B cell (primary cell): Measurements from ENCODE around the gene PLPPR1. TPM values are rescaled to one million over a fixed set of nuclear protein-coding genes. Genes with fewer than 3 reads are reported as not detected.

ENCODE experiments used
- ATAC-seq: fragments of 200-7000 bp; cut with Tn5 transposase; one replicate; pipeline ENCODE4 v1.10.0; 2021; ENCODE audit warnings: low read depth, mild to moderate bottlenecking, moderate number of reproducible peaks, moderate library complexity
- CTCF ChIA-PET: fragments of 350-600 bp; sonication (Branson Sonifier 250); formaldehyde crosslinking; loops from one replicate; lab custom pipeline; 2021; ENCODE audit warnings: antibody characterized with exemption, inconsistent platforms; lab: Charles Lee
- POLR2A ChIA-PET: fragments of 350-600 bp; sonication (Branson Sonifier 250); formaldehyde crosslinking; loops from one replicate; lab custom pipeline; 2021; ENCODE audit warnings: antibody characterized with exemption; lab: Charles Lee
- DNase-seq: peaks from one replicate; pipeline ENCODE4 v3.0.0; 2013
- H2AFZ ChIP-seq: 2 replicates; pipeline ENCODE4 v1.6.1; 2012; ENCODE audit warnings: mild to moderate bottlenecking, low read depth, low read length; ENCODE audit not compliant: insufficient read depth, poor library complexity, severe bottlenecking
- H3K27ac ChIP-seq, 2 donors: 1 replicate in 1 of 2; 2 replicates in 1 of 2; pipeline ENCODE4 v1.5.1; 2012 to 2013; ENCODE audit warnings: low read length in 2 of 2, mild to moderate bottlenecking in 2 of 2, moderate library complexity in 1 of 2
- H3K27me3 ChIP-seq, 4 experiments: fragments of 200-600 bp in 1 of 4; sonication (generic) in 1 of 4; replicated peaks in 1 of 4; 1 replicate in 2 of 4; 2 replicates in 2 of 4; pipeline versions ENCODE4 v1.6.1 to v1.7.0; 2013 to 2016; ENCODE audit warnings: low read length in 3 of 4, mild to moderate bottlenecking in 2 of 4, mixed read lengths in 1 of 4, moderate library complexity in 1 of 4; ENCODE audit not compliant: insufficient read depth in 4 of 4, control insufficient read depth in 3 of 4; ENCODE audit errors: control extremely low read depth in 1 of 4
- H3K36me3 ChIP-seq, 2 experiments: replicated peaks in 1 of 2; 1 replicate in 1 of 2; 2 replicates in 1 of 2; pipeline versions ENCODE4 v1.6.1 to v1.7.1; 2013; ENCODE audit warnings: low read length in 1 of 2; ENCODE audit not compliant: insufficient read depth in 2 of 2, control insufficient read depth in 1 of 2; ENCODE audit errors: control extremely low read depth in 1 of 2, extremely low read depth in 1 of 2
- H3K4me1 ChIP-seq, 2 donors: fragments of 200-600 bp in 1 of 2; sonication (generic) in 1 of 2; 1 replicate in 1 of 2; 2 replicates in 1 of 2; pipeline versions ENCODE4 v1.5.1 to v1.6.1; 2013 to 2017; ENCODE audit warnings: low read length in 2 of 2; ENCODE audit not compliant: control insufficient read depth in 2 of 2, insufficient read depth in 2 of 2
- H3K4me2 ChIP-seq: replicated peaks from 2 replicates; pipeline ENCODE3; 2012; ENCODE audit warnings: mild to moderate bottlenecking, low read depth, low read length; ENCODE audit not compliant: poor library complexity, severe bottlenecking
- H3K4me3 ChIP-seq, 5 experiments: fragments of 200-600 bp in 1 of 5; sonication (generic) in 1 of 5; 1 replicate in 3 of 5; 2 replicates in 2 of 5; pipeline versions ENCODE4 v1.5.1 to v1.7.0; 2011 to 2016; ENCODE audit warnings: low read length in 4 of 5, mild to moderate bottlenecking in 4 of 5, low read depth in 2 of 5, control low read depth in 1 of 5, moderate library complexity in 1 of 5; ENCODE audit not compliant: insufficient read depth in 1 of 5; ENCODE audit errors: control extremely low read depth in 1 of 5, extremely low read depth in 1 of 5
- H3K79me2 ChIP-seq: fragments of 200-600 bp; sonication (generic); one replicate; pipeline ENCODE4 v1.6.0; 2016; ENCODE audit warnings: low read length; ENCODE audit not compliant: control insufficient read depth, insufficient read depth
- H3K9ac ChIP-seq: fragments of 200-600 bp; sonication (generic); 2 replicates; pipeline ENCODE4 v1.6.1; 2017; ENCODE audit warnings: mild to moderate bottlenecking, low read length, moderate library complexity
- H3K9me3 ChIP-seq, 3 donors: one replicate each; pipeline versions ENCODE4 v1.6.1 to v1.7.1; 2013; ENCODE audit warnings: low read length in 2 of 3; ENCODE audit not compliant: control insufficient read depth in 2 of 3, insufficient read depth in 1 of 3; ENCODE audit errors: control extremely low read depth in 1 of 3
- H4K20me1 ChIP-seq: 2 replicates; pipeline ENCODE4 v1.6.0; 2012; ENCODE audit warnings: mild to moderate bottlenecking, low read length; ENCODE audit not compliant: insufficient read depth, control insufficient read depth, poor library complexity, severe bottlenecking
- H3K27ac Mint-ChIP-seq: one replicate; pipeline ENCODE4 v1.8.0; 2021; ENCODE audit warnings: mixed read lengths
- H3K27me3 Mint-ChIP-seq: one replicate; pipeline ENCODE4 v1.8.0; 2021; ENCODE audit warnings: mixed read lengths
- H3K4me1 Mint-ChIP-seq: one replicate; pipeline ENCODE4 v1.8.0; 2021; ENCODE audit warnings: mixed read lengths
- H3K4me3 Mint-ChIP-seq: one replicate; pipeline ENCODE4 v1.8.0; 2021; ENCODE audit warnings: mixed read lengths
- H3K9me3 Mint-ChIP-seq: one replicate; pipeline ENCODE4 v1.8.0; 2022; ENCODE audit warnings: mixed read lengths; ENCODE audit not compliant: insufficient read depth
- CTCF ChIP-seq: fragments of 200-600 bp; IDR thresholded peaks from one replicate; pipeline ENCODE4 v1.8.0; 2022; ENCODE audit warnings: antibody characterized with exemption, mild to moderate bottlenecking
- EZH2 ChIP-seq: IDR thresholded peaks from 2 replicates; pipeline ENCODE4 v1.6.1; 2012; ENCODE audit warnings: borderline replicate concordance, low read depth, mild to moderate bottlenecking, moderate library complexity, low read length; ENCODE audit not compliant: insufficient read depth, poor library complexity, severe bottlenecking
- WGBS: methylation state at CpG from one replicate; pipeline ENCODE4 v1.1.5; 2013; ENCODE audit warnings: missing lambda C conversion rate; ENCODE audit not compliant: insufficient coverage; 5-methylcytosine and 5-hydroxymethylcytosine counted together
- intact Hi-C: fragments of 100-400 bp; cut with micrococcal nuclease; formaldehyde crosslinking; loops from one replicate; pipeline ENCODE4 v1.10.0; 2022
- polyA plus RNA-seq: library from polyadenylated mRNA; depleted of rRNA; stranded (reverse); fragments of >200 nt; gene quantifications from 2 replicates; pipeline ENCODE4 v1.2.3, GENCODE V29; 2012
- total RNA-seq, 2 donors: library from RNA; stranded (reverse); fragments of 120-200 nt in 1 of 2; gene quantifications; 1 replicate in 1 of 2; 2 replicates in 1 of 2; pipeline versions ENCODE4 v1.2.3 to v1.2.4, GENCODE V29; 2013 to 2022

PLPPR1 gene
- total and polyA plus RNA-seq, 2 donors (not counting 1 experiment from before 2014, with no cell fraction given): not detected

- Histone ChIP-seq H4K20me1 (no peaks in the 10 kb centered on the region), H2AFZ (no peak overlapping the region), H3K4me2 (no peak overlapping the region), H3K27me3 (no peaks in the 10 kb centered on the region), H3K36me3 (no peaks in the 10 kb centered on the region), H3K79me2 (no peaks in the 10 kb centered on the region), H3K9me3 (peaks cover 0 to 2% (median 0%) of the 10 kb centered on the region in 3 donors), H3K4me3 (no peak overlapping the region), H3K9ac (no peak overlapping the region), H3K27ac (no peak overlapping the region), H3K4me1 (no peaks in the 10 kb centered on the region)
- TF ChIP-seq EZH2 (no peak), CTCF (no peak)
- H3K4me1 Mint-ChIP-seq: no peaks in the 10 kb centered on the region
- ChIA-PET CTCF (no interaction called here), POLR2A (no interaction called here)
- no CpG with 5 or more reads among the region's 3 CpGs for WGBS
- peaks cover 28% of the 10 kb centered on the region for H3K27me3 Mint-ChIP-seq
- ATAC-seq (no peak), DNase-seq (no peak)
- no peak overlapping the region for H3K4me3 Mint-ChIP-seq
- intact Hi-C loops: no loop called here
- no peaks in the 10 kb centered on the region for H3K9me3 Mint-ChIP-seq
- no peak overlapping the region for H3K27ac Mint-ChIP-seq
These were observed 343.3 kb downstream of the PLPPR1 start for GRCh38 chr9:101371813-101372212.

- DNase-seq: no peak
- no peak overlapping the region for H3K4me3 Mint-ChIP-seq
- no peaks in the 10 kb centered on the region for H3K4me1 ChIP-seq
- 70% methylated on average over 2 of the region's 2 CpGs for WGBS
- intact Hi-C loops: no loop called here
- no peaks in the 10 kb centered on the region for H3K4me1 Mint-ChIP-seq
- H4K20me1 ChIP-seq: no peaks in the 10 kb centered on the region
- H2AFZ ChIP-seq: no peak overlapping the region
- ATAC-seq: no peak
- ChIA-PET POLR2A (no interaction called here), CTCF (interaction anchor here (0.6 to 1.8 kb wide), 2 partner anchors 11 to 102 kb away, joined by 3 to 6 read pairs; no protein-coding TSS in a partner anchor)
- no peaks in the 10 kb centered on the region for H3K9me3 Mint-ChIP-seq
- TF ChIP-seq EZH2 (no peak), CTCF (no peak)
- H3K27ac Mint-ChIP-seq: no peak overlapping the region
- no peak overlapping the region for H3K4me2 ChIP-seq
- H3K79me2 ChIP-seq: no peaks in the 10 kb centered on the region
- no peaks in the 10 kb centered on the region for H3K36me3 ChIP-seq
- H3K9ac ChIP-seq: no peak overlapping the region
- H3K27me3 Mint-ChIP-seq: peaks cover 32% of the 10 kb centered on the region
- peaks cover 0 to 2% (median 0%) of the 10 kb centered on the region in 3 donors for H3K9me3 ChIP-seq
- H3K4me3 ChIP-seq: no peak overlapping the region
- H3K27ac ChIP-seq: no peak overlapping the region
- no peaks in the 10 kb centered on the region for H3K27me3 ChIP-seq
These were observed 344.0 kb downstream of the PLPPR1 start for GRCh38 chr9:101372327-101373118.
